ENCODE results near the gene DOLPP1. TPM values are rescaled to one million over a fixed set of nuclear protein-coding genes. Genes with fewer than 3 reads are reported as not detected.

Gene DOLPP1
- total and polyA plus RNA-seq, 2 of the 13 experiments (the other 11 are each of a cell fraction or from before 2014, with no cell fraction given), result 21.0 to 34.1 TPM

DNA sequence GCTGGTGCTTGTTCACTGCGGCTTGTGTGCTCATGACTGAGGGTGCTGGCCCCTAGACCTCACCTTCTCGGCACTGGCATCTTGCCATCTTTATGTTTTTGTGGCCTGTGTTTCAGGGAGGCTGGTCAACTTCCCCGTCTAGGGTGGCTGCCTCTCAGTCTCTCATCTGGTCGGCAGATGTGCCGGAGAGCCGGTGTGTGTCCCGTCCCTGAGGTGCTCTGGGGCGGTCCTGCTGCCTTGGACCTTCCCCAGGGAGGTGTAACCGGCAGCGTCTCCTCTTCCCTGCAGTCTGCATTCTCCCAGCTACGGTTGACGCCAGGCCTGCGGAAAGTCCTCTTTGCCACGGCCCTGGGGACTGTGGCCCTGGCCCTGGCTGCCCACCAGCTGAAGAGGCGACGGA lies 38.9 kb upstream of the DOLPP1 start:
- TF ChIP-seq, protein P1, sequence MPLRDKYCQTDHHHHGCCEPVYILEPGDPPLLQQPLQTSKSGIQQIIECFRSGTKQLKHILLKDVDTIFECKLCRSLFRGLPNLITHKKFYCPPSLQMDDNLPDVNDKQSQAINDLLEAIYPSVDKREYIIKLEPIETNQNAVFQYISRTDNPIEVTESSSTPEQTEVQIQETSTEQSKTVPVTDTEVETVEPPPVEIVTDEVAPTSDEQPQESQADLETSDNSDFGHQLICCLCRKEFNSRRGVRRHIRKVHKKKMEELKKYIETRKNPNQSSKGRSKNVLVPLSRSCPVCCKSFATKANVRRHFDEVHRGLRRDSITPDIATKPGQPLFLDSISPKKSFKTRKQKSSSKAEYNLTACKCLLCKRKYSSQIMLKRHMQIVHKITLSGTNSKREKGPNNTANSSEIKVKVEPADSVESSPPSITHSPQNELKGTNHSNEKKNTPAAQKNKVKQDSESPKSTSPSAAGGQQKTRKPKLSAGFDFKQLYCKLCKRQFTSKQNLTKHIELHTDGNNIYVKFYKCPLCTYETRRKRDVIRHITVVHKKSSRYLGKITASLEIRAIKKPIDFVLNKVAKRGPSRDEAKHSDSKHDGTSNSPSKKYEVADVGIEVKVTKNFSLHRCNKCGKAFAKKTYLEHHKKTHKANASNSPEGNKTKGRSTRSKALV (CRISPR knock-in tag; IDR thresholded peaks at IDR 0.05), result no peak
- no peak for TF ChIP-seq NCOR1 (IDR thresholded peaks at IDR 0.05; ENCODE audit: borderline replicate concordance, low read length)
- TF ChIP-seq HNRNPUL1 (IDR thresholded peaks at IDR 0.05; ENCODE audit: low read depth, low read length), result no peak
- TF ChIP-seq, protein P2, sequence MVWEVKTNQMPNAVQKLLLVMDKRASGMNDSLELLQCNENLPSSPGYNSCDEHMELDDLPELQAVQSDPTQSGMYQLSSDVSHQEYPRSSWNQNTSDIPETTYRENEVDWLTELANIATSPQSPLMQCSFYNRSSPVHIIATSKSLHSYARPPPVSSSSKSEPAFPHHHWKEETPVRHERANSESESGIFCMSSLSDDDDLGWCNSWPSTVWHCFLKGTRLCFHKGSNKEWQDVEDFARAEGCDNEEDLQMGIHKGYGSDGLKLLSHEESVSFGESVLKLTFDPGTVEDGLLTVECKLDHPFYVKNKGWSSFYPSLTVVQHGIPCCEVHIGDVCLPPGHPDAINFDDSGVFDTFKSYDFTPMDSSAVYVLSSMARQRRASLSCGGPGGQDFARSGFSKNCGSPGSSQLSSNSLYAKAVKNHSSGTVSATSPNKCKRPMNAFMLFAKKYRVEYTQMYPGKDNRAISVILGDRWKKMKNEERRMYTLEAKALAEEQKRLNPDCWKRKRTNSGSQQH (CRISPR knock-in tag; IDR thresholded peaks at IDR 0.05; ENCODE audit: low read depth), result no peak
- TF ChIP-seq ZNF678 (CRISPR knock-in tag; IDR thresholded peaks at IDR 0.05), result no peak
- TF ChIP-seq, protein P3, sequence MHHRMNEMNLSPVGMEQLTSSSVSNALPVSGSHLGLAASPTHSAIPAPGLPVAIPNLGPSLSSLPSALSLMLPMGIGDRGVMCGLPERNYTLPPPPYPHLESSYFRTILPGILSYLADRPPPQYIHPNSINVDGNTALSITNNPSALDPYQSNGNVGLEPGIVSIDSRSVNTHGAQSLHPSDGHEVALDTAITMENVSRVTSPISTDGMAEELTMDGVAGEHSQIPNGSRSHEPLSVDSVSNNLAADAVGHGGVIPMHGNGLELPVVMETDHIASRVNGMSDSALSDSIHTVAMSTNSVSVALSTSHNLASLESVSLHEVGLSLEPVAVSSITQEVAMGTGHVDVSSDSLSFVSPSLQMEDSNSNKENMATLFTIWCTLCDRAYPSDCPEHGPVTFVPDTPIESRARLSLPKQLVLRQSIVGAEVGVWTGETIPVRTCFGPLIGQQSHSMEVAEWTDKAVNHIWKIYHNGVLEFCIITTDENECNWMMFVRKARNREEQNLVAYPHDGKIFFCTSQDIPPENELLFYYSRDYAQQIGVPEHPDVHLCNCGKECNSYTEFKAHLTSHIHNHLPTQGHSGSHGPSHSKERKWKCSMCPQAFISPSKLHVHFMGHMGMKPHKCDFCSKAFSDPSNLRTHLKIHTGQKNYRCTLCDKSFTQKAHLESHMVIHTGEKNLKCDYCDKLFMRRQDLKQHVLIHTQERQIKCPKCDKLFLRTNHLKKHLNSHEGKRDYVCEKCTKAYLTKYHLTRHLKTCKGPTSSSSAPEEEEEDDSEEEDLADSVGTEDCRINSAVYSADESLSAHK (CRISPR knock-in tag; IDR thresholded peaks at IDR 0.05; ENCODE audit: borderline replicate concordance), result no peak
- no peak for TF ChIP-seq ZNF589 (CRISPR knock-in tag; conservative IDR thresholded peaks at IDR 0.05)
- no peak for TF ChIP-seq YEATS2 (CRISPR knock-in tag; IDR thresholded peaks at IDR 0.05; ENCODE audit: borderline replicate concordance)
- TF ChIP-seq ZSCAN20 (CRISPR knock-in tag; IDR thresholded peaks at IDR 0.05; ENCODE audit: borderline replicate concordance), result no peak
- no peak for TF ChIP-seq ZFYVE20 (CRISPR knock-in tag; IDR thresholded peaks at IDR 0.05; ENCODE audit: borderline replicate concordance, low read depth)
- TF ChIP-seq HCFC1 (IDR thresholded peaks at IDR 0.05; ENCODE audit: low read depth, low read length), result no peak
- TF ChIP-seq, protein P4, sequence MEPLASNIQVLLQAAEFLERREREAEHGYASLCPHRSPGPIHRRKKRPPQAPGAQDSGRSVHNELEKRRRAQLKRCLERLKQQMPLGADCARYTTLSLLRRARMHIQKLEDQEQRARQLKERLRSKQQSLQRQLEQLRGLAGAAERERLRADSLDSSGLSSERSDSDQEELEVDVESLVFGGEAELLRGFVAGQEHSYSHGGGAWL (CRISPR knock-in tag; IDR thresholded peaks at IDR 0.05), result no peak
- no peak for TF ChIP-seq POLR2AphosphoS5 (IDR thresholded peaks at IDR 0.05; ENCODE audit: low read depth, low read length)
- TF ChIP-seq, protein P5, sequence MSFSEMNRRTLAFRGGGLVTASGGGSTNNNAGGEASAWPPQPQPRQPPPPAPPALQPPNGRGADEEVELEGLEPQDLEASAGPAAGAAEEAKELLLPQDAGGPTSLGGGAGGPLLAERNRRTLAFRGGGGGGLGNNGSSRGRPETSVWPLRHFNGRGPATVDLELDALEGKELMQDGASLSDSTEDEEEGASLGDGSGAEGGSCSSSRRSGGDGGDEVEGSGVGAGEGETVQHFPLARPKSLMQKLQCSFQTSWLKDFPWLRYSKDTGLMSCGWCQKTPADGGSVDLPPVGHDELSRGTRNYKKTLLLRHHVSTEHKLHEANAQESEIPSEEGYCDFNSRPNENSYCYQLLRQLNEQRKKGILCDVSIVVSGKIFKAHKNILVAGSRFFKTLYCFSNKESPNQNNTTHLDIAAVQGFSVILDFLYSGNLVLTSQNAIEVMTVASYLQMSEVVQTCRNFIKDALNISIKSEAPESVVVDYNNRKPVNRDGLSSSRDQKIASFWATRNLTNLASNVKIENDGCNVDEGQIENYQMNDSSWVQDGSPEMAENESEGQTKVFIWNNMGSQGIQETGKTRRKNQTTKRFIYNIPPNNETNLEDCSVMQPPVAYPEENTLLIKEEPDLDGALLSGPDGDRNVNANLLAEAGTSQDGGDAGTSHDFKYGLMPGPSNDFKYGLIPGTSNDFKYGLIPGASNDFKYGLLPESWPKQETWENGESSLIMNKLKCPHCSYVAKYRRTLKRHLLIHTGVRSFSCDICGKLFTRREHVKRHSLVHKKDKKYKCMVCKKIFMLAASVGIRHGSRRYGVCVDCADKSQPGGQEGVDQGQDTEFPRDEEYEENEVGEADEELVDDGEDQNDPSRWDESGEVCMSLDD (CRISPR knock-in tag; IDR thresholded peaks at IDR 0.05; ENCODE audit: borderline replicate concordance), result no peak
- 95% methylated on average over 15 of the region's 16 CpGs for WGBS (ENCODE audit: low lambda C conversion rate)
- ATAC-seq, result no peak
- H3K4me2 ChIP-seq (ENCODE audit: low read depth, low read length), result no peak overlapping the region
- H3K36me3 ChIP-seq (replicated peaks in 1 of 2; ENCODE audit: control insufficient read depth in 1 of 2, insufficient read depth in 2 of 2, low read length in 2 of 2), result peaks cover 3 to 14% of the 10 kb centered on the region in 2 experiments; a peak in 4 of 5 replicates
- in situ Hi-C loops (cut with HindIII; ENCODE audit: extremely low pct_ligation_motif_present, low pct_unique_long_range_greater_than_20kb), result no loop called here
- peaks cover 19% of the 10 kb centered on the region for H3K4me1 ChIP-seq (ENCODE audit: insufficient read depth, low read length)
- no peak overlapping the region for H3K4me3 ChIP-seq (replicated peaks in 1 of 3; ENCODE audit: insufficient read depth in 1 of 3, low read depth in 2 of 3, low read length in 3 of 3)
- ChIA-PET CTCF (ENCODE audit: low intra/inter-chr PET ratio, low total read pairs) (no interaction called here), POLR2A (no interaction called here)
- FAIRE-seq, result no peak
- H4K20me1 ChIP-seq (ENCODE audit: insufficient read depth, low read length), result no peaks in the 10 kb centered on the region
- BruUV-seq (replicated peaks), result no TSS peak
- H3K9me3 ChIP-seq (ENCODE audit: low read length), result no peaks in the 10 kb centered on the region
- no peak overlapping the region for H3K9ac ChIP-seq (ENCODE audit: insufficient read depth, low read depth, low read length)
- no peaks in the 10 kb centered on the region; a peak in 1 of 5 replicates for H3K27me3 ChIP-seq (ENCODE audit: control insufficient read depth in 1 of 2, insufficient read depth in 2 of 2, low read length in 2 of 2)
- no peak overlapping the region for H2AFZ ChIP-seq (ENCODE audit: low read length)
- H3K79me2 ChIP-seq (ENCODE audit: insufficient read depth, low read length), result peaks cover 6% of the 10 kb centered on the region
- no peak overlapping the region for H3K27ac ChIP-seq (ENCODE audit: extremely low read length, insufficient read depth, low read length)
- no peak for DNase-seq (ENCODE audit: low spot score)
- intact Hi-C loops (cut with micrococcal nuclease; ENCODE audit: unreplicated experiment), result no loop called here

All from HepG2 (cell line).